Neuronal stem cell (in vitro differentiated cells): ENCODE data around the gene TBC1D14.

Source experiments
- DNase-seq: peaks from one replicate; pipeline ENCODE4 v3.0.0-alpha.2; 2013; ENCODE audit warnings: low spot score
- H2AFZ ChIP-seq: one replicate; pipeline ENCODE4 v1.6.1; 2013; ENCODE audit warnings: mild to moderate bottlenecking, low read length, inconsistent platforms
- H2AK5ac ChIP-seq: 2 replicates; pipeline ENCODE4 v1.6.1; 2013; ENCODE audit warnings: low read depth, mild to moderate bottlenecking, inconsistent platforms, low read length, moderate library complexity, mixed read lengths
- H2BK120ac ChIP-seq: 2 replicates; pipeline ENCODE4 v1.6.1; 2013; ENCODE audit warnings: low read depth, mild to moderate bottlenecking, inconsistent platforms, low read length, moderate library complexity, mixed read lengths
- H2BK12ac ChIP-seq: one replicate; pipeline ENCODE4 v1.6.1; 2013; ENCODE audit warnings: low read length, inconsistent platforms
- H2BK15ac ChIP-seq: 2 replicates; pipeline ENCODE4 v1.6.1; 2013; ENCODE audit warnings: mild to moderate bottlenecking, low read length, inconsistent platforms, mixed read lengths
- H2BK5ac ChIP-seq: one replicate; pipeline ENCODE4 v1.6.1; 2013; ENCODE audit warnings: inconsistent platforms, mild to moderate bottlenecking, low read length, moderate library complexity
- H3K14ac ChIP-seq: one replicate; pipeline ENCODE4 v1.6.1; 2013; ENCODE audit warnings: low read length, inconsistent platforms
- H3K18ac ChIP-seq: 2 replicates; pipeline ENCODE4 v1.6.1; 2013; ENCODE audit warnings: low read length, inconsistent platforms
- H3K23ac ChIP-seq: 2 replicates; pipeline ENCODE4 v1.6.1; 2013; ENCODE audit warnings: low read depth, mild to moderate bottlenecking, mixed read lengths, low read length, inconsistent platforms; ENCODE audit not compliant: poor library complexity
- H3K27ac ChIP-seq: replicated peaks from 3 replicates; pipeline ENCODE4 v1.5.1; 2013; ENCODE audit warnings: low read length, inconsistent platforms
- H3K27me3 ChIP-seq, 3 experiments: 2 replicates each; pipeline ENCODE4 v1.6.1; 2013; ENCODE audit warnings: low read length in 3 of 3, mild to moderate bottlenecking in 2 of 3, inconsistent platforms in 1 of 3, low read depth in 1 of 3, mixed read lengths in 1 of 3, moderate library complexity in 1 of 3; ENCODE audit not compliant: control insufficient read depth in 3 of 3, insufficient read depth in 3 of 3
- H3K36me3 ChIP-seq, 2 donors: replicated peaks in 1 of 2; 2 replicates each; pipeline ENCODE4 v1.6.1; 2013; ENCODE audit warnings: low read length in 2 of 2; ENCODE audit not compliant: control insufficient read depth in 2 of 2, insufficient read depth in 2 of 2
- H3K4ac ChIP-seq: 2 replicates; pipeline ENCODE4 v1.6.1; 2013; ENCODE audit warnings: inconsistent platforms, mild to moderate bottlenecking, low read length, moderate library complexity
- H3K4me1 ChIP-seq, 2 donors: 1 replicate in 1 of 2; 2 replicates in 1 of 2; pipeline ENCODE4 v1.6.1; 2013; ENCODE audit warnings: low read length in 2 of 2, low read depth in 1 of 2; ENCODE audit not compliant: control insufficient read depth in 2 of 2, insufficient read depth in 1 of 2
- H3K4me2 ChIP-seq: one replicate; pipeline ENCODE4 v1.6.1; 2013; ENCODE audit warnings: mild to moderate bottlenecking, low read length, inconsistent platforms; ENCODE audit not compliant: insufficient read depth, poor library complexity, severe bottlenecking
- H3K4me3 ChIP-seq, 2 donors: 2 replicates each; pipeline ENCODE4 v1.5.1; 2013; ENCODE audit warnings: low read length in 2 of 2, mild to moderate bottlenecking in 2 of 2, inconsistent platforms in 1 of 2, moderate library complexity in 1 of 2
- H3K79me1 ChIP-seq: one replicate; pipeline ENCODE4 v1.6.1; 2013; ENCODE audit warnings: low read depth, mild to moderate bottlenecking, inconsistent platforms, low read length, moderate library complexity
- H3K9ac ChIP-seq: one replicate; pipeline ENCODE4 v1.6.1; 2013; ENCODE audit warnings: mild to moderate bottlenecking, low read depth, low read length, inconsistent platforms; ENCODE audit not compliant: poor library complexity
- H3K9me3 ChIP-seq, 2 donors: replicated peaks in 1 of 2; 2 replicates each; pipeline versions ENCODE3 to v1.6.1; 2013; ENCODE audit warnings: low read length in 2 of 2, mild to moderate bottlenecking in 2 of 2, inconsistent platforms in 1 of 2, low read depth in 1 of 2, mixed read lengths in 1 of 2, moderate library complexity in 1 of 2; ENCODE audit not compliant: control insufficient read depth in 2 of 2, insufficient read depth in 1 of 2
- H4K8ac ChIP-seq: one replicate; pipeline ENCODE4 v1.6.1; 2013; ENCODE audit warnings: low read depth, mild to moderate bottlenecking, inconsistent platforms, low read length, moderate library complexity
- H4K91ac ChIP-seq: one replicate; pipeline ENCODE4 v1.6.1; 2013; ENCODE audit warnings: low read length, low read depth, mild to moderate bottlenecking, inconsistent platforms; ENCODE audit not compliant: poor library complexity
- WGBS, 2 donors: extraction: QIAGEN DNeasy Blood & Tissue Kit; methylation state at CpG; one replicate each; pipeline ENCODE4 v1.1.7; 2013; ENCODE audit warnings: missing lambda C conversion rate in 2 of 2, mixed read lengths in 1 of 2; ENCODE audit not compliant: insufficient read length in 2 of 2, insufficient replicate concordance in 1 of 2; ENCODE audit errors: extremely low coverage in 2 of 2; 5-methylcytosine and 5-hydroxymethylcytosine counted together

TBC1D14 gene

GRCh38 chr4:6892909-6893202 lies 16.8 kb upstream of the TBC1D14 start:
- no peak for DNase-seq
- Histone ChIP-seq H2BK5ac (no peak overlapping the region), H2BK15ac (no peak overlapping the region), H2AFZ (no peak overlapping the region), H3K36me3 (no peaks in the 10 kb centered on the region), H3K9me3 (peaks cover 6 to 7% of the 10 kb centered on the region in 2 donors), H3K4me2 (no peak overlapping the region), H3K79me1 (no peaks in the 10 kb centered on the region), H2AK5ac (no peak overlapping the region), H2BK120ac (no peak overlapping the region), H3K4ac (no peak overlapping the region), H3K27me3 (no peaks in the 10 kb centered on the region), H4K8ac (no peak overlapping the region), H3K18ac (no peak overlapping the region), H2BK12ac (no peak overlapping the region), H3K4me3 (no peak overlapping the region), H3K4me1 (peaks cover 7 to 13% of the 10 kb centered on the region in 2 donors), H4K91ac (no peak overlapping the region), H3K23ac (no peak overlapping the region), H3K27ac (no peak overlapping the region), H3K9ac (no peak overlapping the region), H3K14ac (no peak overlapping the region)
- no CpG with 5 or more reads among the region's 6 CpGs for WGBS, 2 donors

- Histone ChIP-seq H3K36me3 (no peaks in the 10 kb centered on the region), H3K14ac (no peak overlapping the region), H3K23ac (no peak overlapping the region), H3K4me2 (no peak overlapping the region), H2BK15ac (no peak overlapping the region), H3K79me1 (no peaks in the 10 kb centered on the region), H3K18ac (no peak overlapping the region), H3K9me3 (peaks cover 5 to 6% of the 10 kb centered on the region in 2 donors), H2BK120ac (no peak overlapping the region), H3K27ac (no peak overlapping the region), H2AFZ (no peak overlapping the region), H3K4ac (no peak overlapping the region), H2BK12ac (no peak overlapping the region), H4K91ac (no peak overlapping the region), H2AK5ac (no peak overlapping the region), H2BK5ac (no peak overlapping the region), H3K27me3 (no peaks in the 10 kb centered on the region), H3K9ac (no peak overlapping the region), H4K8ac (no peak overlapping the region), H3K4me1 (peaks cover 5 to 6% of the 10 kb centered on the region in 2 donors), H3K4me3 (no peak overlapping the region)
- WGBS, 2 donors = no CpG with 5 or more reads among the region's 7 CpGs
- DNase-seq = no peak
These were observed 16.1 kb upstream of the TBC1D14 start for GRCh38 chr4:6893449-6894085.

- DNase-seq = no peak
- Histone ChIP-seq H3K9ac (no peak overlapping the region), H2BK12ac (no peak overlapping the region), H3K4me2 (no peak overlapping the region), H3K4me1 (peaks cover 5 to 6% of the 10 kb centered on the region in 2 donors), H4K8ac (no peak overlapping the region), H3K23ac (no peak overlapping the region), H2BK15ac (no peak overlapping the region), H4K91ac (no peak overlapping the region), H3K14ac (no peak overlapping the region), H2AFZ (no peak overlapping the region), H3K27me3 (no peaks in the 10 kb centered on the region), H3K27ac (no peak overlapping the region), H2AK5ac (no peak overlapping the region), H3K36me3 (no peaks in the 10 kb centered on the region), H3K79me1 (no peaks in the 10 kb centered on the region), H2BK5ac (no peak overlapping the region), H3K4me3 (no peak overlapping the region), H3K4ac (no peak overlapping the region), H3K9me3 (peaks cover 5 to 6% of the 10 kb centered on the region in 2 donors), H3K18ac (no peak overlapping the region), H2BK120ac (no peak overlapping the region)
- no CpG with 5 or more reads among the region's 3 CpGs for WGBS, 2 donors
These were observed 15.5 kb upstream of the TBC1D14 start for GRCh38 chr4:6894086-6894478.

- Histone ChIP-seq H3K9me3 (peaks cover 3 to 6% of the 10 kb centered on the region in 2 donors), H3K14ac (no peak overlapping the region), H2BK120ac (no peak overlapping the region), H3K23ac (no peak overlapping the region), H3K27me3 (no peaks in the 10 kb centered on the region), H3K27ac (no peak overlapping the region), H3K4me1 (peaks cover 5 to 6% of the 10 kb centered on the region in 2 donors), H2BK15ac (no peak overlapping the region), H3K36me3 (no peaks in the 10 kb centered on the region), H3K4ac (no peak overlapping the region), H2AFZ (no peak overlapping the region), H3K4me3 (no peak overlapping the region), H2BK5ac (no peak overlapping the region), H3K18ac (peak overlapping the region; percentile 71), H4K8ac (no peak overlapping the region), H3K4me2 (no peak overlapping the region), H3K9ac (no peak overlapping the region), H4K91ac (no peak overlapping the region), H3K79me1 (no peaks in the 10 kb centered on the region), H2BK12ac (no peak overlapping the region), H2AK5ac (no peak overlapping the region)
- no peak for DNase-seq
- no CpG with 5 or more reads among the region's 29 CpGs for WGBS, 2 donors
These were observed 14.8 kb upstream of the TBC1D14 start for GRCh38 chr4:6894528-6895498.
